ENCODE results near the gene PHF5A. TPM values are rescaled to one million over a fixed set of nuclear protein-coding genes. Genes with fewer than 3 reads are reported as not detected.

The PHF5A gene
- total and polyA plus RNA-seq, 2 experiments from 2014 or later, result 21.9 to 55.2 TPM

GRCh38 chr22:41516462-41516861 is 48.0 kb upstream of the PHF5A start:
- H3K79me2 ChIP-seq, result no peaks in the 10 kb centered on the region
- no peaks in the 10 kb centered on the region for H3K9me2 ChIP-seq (replicated peaks; ENCODE audit: insufficient read depth)
- H3K27me3 ChIP-seq, result no peaks in the 10 kb centered on the region
- no peaks in the 10 kb centered on the region for H3K36me3 ChIP-seq (replicated peaks; ENCODE audit: insufficient read depth, low read depth)
- DNase-seq (ENCODE audit: low spot score), result no peak
- no peak overlapping the region for H3K4me3 ChIP-seq
- no peak overlapping the region for H3K4me2 ChIP-seq
- no peak overlapping the region for H3K27ac ChIP-seq
- no peak overlapping the region for H2AFZ ChIP-seq
- H4K20me1 ChIP-seq (ENCODE audit: insufficient read depth, poor library complexity, severe bottlenecking), result no peaks in the 10 kb centered on the region
- peaks cover 16% of the 10 kb centered on the region for H3K4me1 ChIP-seq (ENCODE audit: insufficient read depth)
- 92% methylated on average over 8 of the region's 8 CpGs for WGBS (ENCODE audit: low lambda C conversion rate, missing lambda C conversion rate)
- TF ChIP-seq EZH2phosphoT487 (IDR thresholded peaks at IDR 0.05; ENCODE audit: low read depth, severe bottlenecking, unreplicated experiment) (no peak), EZH2 (IDR thresholded peaks at IDR 0.05; ENCODE audit: borderline replicate concordance) (no peak), CTCF (IDR thresholded peaks at IDR 0.05; ENCODE audit: poor library complexity) (no peak)
- H3K9me3 ChIP-seq (ENCODE audit: low read depth), result no peaks in the 10 kb centered on the region

GRCh38 chr22:41513391-41513790 is 44.9 kb upstream of the PHF5A start:
- Histone ChIP-seq H3K9me3 (ENCODE audit: low read depth) (no peaks in the 10 kb centered on the region), H3K27ac (peak overlapping the region; percentile 71), H3K79me2 (no peaks in the 10 kb centered on the region), H3K4me3 (no peak overlapping the region), H2AFZ (no peak overlapping the region), H4K20me1 (ENCODE audit: insufficient read depth, poor library complexity, severe bottlenecking) (no peaks in the 10 kb centered on the region), H3K27me3 (no peaks in the 10 kb centered on the region), H3K4me2 (peak overlapping the region; percentile 37), H3K4me1 (ENCODE audit: insufficient read depth) (peaks cover 16% of the 10 kb centered on the region), H3K36me3 (replicated peaks; ENCODE audit: insufficient read depth, low read depth) (no peaks in the 10 kb centered on the region), H3K9me2 (replicated peaks; ENCODE audit: insufficient read depth) (no peaks in the 10 kb centered on the region)
- 78% methylated on average over 5 of the region's 5 CpGs for WGBS (ENCODE audit: low lambda C conversion rate, missing lambda C conversion rate)
- no peak for TF ChIP-seq EZH2phosphoT487 (IDR thresholded peaks at IDR 0.05; ENCODE audit: low read depth, severe bottlenecking, unreplicated experiment)
- no peak for TF ChIP-seq EZH2 (IDR thresholded peaks at IDR 0.05; ENCODE audit: borderline replicate concordance)
- no peak for TF ChIP-seq CTCF (IDR thresholded peaks at IDR 0.05; ENCODE audit: poor library complexity)
- DNase-seq (ENCODE audit: low spot score), result no peak

- peak overlapping the region; percentile 37 for H3K4me2 ChIP-seq
- no peaks in the 10 kb centered on the region for H3K79me2 ChIP-seq
- H2AFZ ChIP-seq, result no peak overlapping the region
- peaks cover 16% of the 10 kb centered on the region for H3K4me1 ChIP-seq (ENCODE audit: insufficient read depth)
- peak; percentile 76 for DNase-seq (ENCODE audit: low spot score)
- no peak for TF ChIP-seq EZH2 (IDR thresholded peaks at IDR 0.05; ENCODE audit: borderline replicate concordance)
- TF ChIP-seq EZH2phosphoT487 (IDR thresholded peaks at IDR 0.05; ENCODE audit: low read depth, severe bottlenecking, unreplicated experiment), result no peak
- TF ChIP-seq CTCF (IDR thresholded peaks at IDR 0.05; ENCODE audit: poor library complexity), result no peak
- peak overlapping the region; percentile 72 for H3K27ac ChIP-seq
- 58% methylated on average over 17 of the region's 17 CpGs for WGBS (ENCODE audit: low lambda C conversion rate, missing lambda C conversion rate)
- H4K20me1 ChIP-seq (ENCODE audit: insufficient read depth, poor library complexity, severe bottlenecking), result no peaks in the 10 kb centered on the region
- H3K4me3 ChIP-seq, result no peak overlapping the region
- no peaks in the 10 kb centered on the region for H3K27me3 ChIP-seq
- H3K9me2 ChIP-seq (replicated peaks; ENCODE audit: insufficient read depth), result no peaks in the 10 kb centered on the region
- H3K9me3 ChIP-seq (ENCODE audit: low read depth), result no peaks in the 10 kb centered on the region
- no peaks in the 10 kb centered on the region for H3K36me3 ChIP-seq (replicated peaks; ENCODE audit: insufficient read depth, low read depth)
Measured at GRCh38 chr22:41512421-41513194, 44.1 kb upstream of the PHF5A start.

Measured in hepatocyte (in vitro differentiated cells).